Stimulated activated CD4-positive, alpha-beta T cell treated with anti-CD3 and anti-CD28 coated beads, TNF-alpha, amount 100 ng/mL, for 4 hours (primary cell): ENCODE measurements around the gene TMEM240.
"Not testable (repeated sequence)": the region's sequence is repeated elsewhere in the genome, so short reads cannot be mapped to it uniquely, and the experiment has no call there.

Experiments
- DNase-seq, 3 experiments: peaks; one replicate each; pipeline ENCODE4 v3.0.0-alpha.2; 2020; ENCODE audit warnings: low read depth in 3 of 3

Gene TMEM240

DNA sequence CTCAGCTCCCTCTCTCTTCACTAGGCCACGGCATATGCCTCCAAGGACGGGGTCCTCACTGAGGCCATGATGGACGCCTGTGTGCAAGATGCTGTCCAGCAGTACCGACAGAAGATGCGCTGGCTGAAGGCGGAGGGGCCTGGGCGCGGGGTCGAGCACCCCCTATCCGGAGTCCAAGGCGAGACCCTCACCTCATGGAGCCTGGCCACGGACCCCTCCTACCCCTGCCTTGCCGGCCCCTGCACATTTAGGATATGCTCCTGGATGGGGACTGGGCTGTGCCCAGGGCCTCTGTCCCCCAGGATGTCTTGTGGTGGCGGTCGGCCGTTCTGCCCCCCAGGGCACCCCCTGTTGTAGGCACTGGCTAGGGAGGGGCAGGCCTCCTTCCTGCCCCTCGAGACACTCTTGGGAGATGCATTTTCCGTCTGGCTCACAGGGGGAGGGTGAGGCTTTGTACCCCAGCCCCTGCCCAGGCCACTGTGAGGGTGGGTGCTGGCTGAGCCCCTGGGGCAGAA is 44.9 kb downstream of the TMEM240 start:
- DNase-seq: not testable (repeated sequence)

DNA sequence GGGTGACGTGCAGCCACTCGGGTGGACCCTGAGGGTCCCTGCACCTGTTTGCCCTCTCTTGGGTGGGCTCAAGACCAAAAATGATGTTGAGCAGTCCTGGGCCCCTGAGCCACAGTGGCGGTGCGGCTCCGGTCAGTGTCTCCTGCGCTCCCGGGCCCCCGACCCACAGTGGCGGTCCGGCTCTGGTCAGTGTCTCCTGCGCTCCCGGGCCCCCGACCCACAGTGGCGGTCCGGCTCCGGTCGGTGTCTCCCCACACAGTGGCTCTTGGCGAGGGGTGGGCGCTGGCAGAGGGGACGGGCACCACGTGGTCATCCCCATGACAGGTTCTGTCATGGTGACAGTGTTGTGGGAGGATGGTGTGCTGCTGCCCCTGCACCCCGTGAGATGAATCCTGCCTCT is 46.1 kb downstream of the TMEM240 start:
- DNase-seq: not testable (repeated sequence)

DNA sequence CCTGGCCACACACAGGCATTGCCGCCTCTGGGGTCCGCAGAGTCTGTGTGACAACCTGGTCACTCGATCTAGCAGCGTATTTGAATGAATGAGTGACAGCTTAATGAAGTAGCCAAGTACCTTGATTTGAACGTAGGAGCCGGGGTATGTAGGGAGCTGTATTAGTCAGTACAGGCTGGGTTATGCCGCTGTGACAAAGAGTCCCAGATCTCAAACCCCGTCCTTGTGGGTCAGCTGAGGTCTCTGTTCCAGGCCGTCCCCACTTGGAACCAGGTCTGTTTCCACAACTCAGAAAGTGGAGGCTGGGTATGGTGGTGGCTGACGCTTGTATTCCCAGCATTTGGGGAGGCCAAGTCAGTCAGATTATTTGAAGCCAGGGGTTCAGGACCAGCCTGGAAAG is 48.8 kb downstream of the TMEM240 start:
- no peak for DNase-seq

DNA sequence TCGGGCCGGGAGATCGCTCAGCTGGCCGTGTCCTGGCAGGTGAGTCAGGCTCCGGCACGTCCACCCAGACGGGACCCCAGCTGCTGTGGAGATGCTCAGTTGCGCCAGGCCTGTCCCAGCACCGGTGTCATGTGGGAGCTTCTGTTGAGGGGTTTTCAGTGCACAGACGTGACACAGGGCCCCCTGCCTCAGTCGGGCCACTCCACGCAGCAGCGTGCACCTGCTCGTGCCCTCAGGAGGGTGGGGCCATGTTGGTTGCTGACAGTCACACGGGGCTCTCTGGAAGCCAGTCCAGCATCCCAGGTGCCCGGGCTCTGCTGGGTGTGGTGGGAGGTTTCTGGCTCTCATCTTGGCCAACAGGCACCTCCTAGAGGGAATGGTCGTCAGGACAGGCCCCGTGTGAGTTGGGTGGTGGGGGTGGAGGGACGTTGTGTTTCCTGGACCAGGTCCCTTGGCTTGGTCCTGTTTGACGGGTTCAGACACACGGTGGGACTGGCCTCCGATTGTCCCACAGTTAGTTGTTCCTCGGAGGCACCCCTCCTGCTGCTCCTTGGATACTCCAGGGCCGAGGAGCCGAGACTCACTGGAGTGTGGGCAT is 49.7 kb downstream of the TMEM240 start:
- no peak for DNase-seq

DNA sequence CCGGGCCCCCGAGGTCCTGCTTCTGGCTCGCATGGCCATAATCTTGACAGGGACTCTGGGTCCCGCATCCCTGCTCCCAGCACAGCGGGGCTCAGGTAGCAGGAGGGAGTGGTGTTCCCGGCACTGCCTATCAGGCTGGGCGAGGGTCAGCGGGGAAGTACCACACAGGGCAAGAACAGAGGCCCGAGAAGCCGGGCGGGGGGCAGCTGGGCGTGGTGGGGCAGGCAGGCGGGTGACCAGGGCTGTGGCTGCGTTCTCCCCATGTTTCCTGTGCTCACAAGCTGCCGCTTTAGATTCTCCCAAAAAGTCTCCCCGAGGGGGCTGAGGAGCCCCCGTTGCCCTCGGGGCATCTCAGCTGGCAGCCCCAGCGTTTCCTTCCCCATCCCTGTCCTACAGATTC is 50.6 kb downstream of the TMEM240 start:
- DNase-seq: no peak

DNA sequence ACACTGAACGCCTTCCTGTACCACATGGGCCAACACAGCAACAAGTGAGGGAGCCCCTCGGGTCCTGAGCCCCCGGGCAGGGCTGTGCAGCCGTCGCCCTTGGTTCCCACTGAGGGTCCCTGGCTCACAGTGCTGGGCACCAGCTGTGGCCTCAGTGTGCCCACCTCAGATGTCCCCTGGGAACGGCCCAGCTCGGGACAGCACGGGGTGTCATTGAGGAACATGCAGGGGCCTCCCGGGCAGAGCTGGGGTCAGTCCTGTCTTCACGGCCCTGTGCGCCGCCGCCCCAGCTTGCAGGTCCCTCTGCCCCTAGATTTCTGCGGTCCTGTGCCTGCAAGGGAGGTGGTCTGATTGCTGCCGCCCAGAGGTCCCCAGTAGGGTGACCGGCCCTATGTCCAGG is 51.2 kb downstream of the TMEM240 start:
- no peak for DNase-seq

DNA sequence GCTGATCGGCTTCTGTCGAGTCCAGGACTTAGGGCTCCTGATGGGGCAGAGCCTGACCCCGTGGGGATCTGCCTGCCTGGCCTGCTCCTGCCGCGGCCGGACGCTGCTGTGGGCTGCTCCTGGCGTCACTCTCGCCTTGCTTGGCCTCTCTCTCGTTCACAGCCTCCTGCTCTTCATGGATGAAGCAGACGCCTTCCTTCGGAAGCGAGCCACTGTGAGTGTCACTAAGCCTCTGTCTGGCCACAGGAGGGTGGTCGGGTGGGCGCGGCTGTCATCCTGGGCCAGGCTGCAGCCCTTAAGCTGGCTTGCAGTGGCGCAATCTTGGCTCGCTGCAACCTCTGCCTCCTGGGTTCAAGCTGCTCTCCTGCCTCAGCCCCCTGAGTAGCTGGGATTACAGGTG is 52.7 kb downstream of the TMEM240 start:
- no peak for DNase-seq

DNA sequence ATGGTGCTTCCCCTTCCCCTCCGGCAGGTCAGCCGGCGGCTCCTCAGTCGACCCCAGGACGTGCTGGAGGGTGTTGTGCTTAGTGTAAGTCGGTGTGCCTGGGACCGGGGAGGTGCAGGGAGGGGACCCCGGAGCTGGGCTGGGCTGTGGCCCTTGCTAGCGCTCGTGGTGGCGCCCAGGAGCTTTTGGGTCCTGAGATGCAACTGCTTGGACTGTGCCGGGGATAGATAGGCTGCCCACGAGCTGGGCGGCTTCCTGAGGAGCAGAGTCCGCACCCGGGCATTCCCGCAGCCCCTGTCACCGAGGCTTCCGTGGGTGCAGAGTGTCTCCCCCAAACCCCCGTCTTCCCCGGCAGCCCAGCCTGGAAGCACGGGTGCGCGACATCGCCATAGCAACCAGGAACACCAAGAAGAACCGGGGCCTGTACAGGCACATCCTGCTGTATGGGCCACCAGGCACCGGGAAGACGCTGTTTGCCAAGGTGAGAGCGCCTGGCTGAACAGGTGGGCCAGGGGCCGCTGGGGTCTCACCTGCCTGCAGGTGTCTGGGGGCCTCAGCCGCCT is 54.6 kb downstream of the TMEM240 start:
- not testable (repeated sequence) for DNase-seq

DNA sequence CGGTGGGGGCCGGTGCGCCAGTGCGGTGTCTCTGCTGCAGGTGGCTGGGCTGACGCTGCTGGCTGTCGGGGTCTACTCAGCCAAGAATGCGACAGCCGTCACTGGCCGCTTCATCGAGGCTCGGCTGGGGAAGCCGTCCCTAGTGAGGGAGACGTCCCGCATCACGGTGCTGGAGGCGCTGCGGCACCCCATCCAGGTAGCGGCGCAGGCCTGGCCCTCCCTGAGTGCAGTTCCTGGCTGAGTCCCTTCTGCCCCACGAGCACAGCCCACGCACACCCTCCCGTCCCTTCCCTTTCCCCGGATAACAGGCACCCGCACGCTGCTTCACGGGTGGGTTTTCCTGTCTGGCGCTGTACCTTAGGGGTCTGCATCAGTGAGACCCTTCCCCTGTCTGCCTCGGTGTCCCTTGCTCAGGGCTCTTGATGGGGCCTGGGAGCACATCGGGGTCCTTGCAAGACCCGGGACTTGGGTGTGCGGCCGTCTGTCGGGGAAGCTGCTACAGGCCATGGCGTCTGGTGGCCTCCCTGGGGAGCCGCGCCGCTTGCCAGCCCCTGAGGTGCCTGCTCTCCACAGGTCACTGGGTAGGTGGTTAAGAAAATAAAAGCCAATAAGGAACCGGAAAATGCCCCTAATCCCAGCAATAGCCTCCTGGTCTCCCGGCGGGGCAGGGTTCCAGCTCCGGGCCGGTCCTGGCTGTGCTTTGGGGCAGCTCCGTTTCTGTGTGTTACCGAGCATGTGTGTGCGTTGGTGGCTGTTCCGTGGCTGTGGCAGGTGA is 55.3 kb downstream of the TMEM240 start:
- DNase-seq: not testable (repeated sequence)
